Retina (tissue), 1 donor: Measurements from ENCODE around the gene TSPAN10.

Experiments used
- DNase-seq: peaks from one replicate; pipeline ENCODE4 v3.0.0-alpha.2; 2016

Gene TSPAN10

DNA sequence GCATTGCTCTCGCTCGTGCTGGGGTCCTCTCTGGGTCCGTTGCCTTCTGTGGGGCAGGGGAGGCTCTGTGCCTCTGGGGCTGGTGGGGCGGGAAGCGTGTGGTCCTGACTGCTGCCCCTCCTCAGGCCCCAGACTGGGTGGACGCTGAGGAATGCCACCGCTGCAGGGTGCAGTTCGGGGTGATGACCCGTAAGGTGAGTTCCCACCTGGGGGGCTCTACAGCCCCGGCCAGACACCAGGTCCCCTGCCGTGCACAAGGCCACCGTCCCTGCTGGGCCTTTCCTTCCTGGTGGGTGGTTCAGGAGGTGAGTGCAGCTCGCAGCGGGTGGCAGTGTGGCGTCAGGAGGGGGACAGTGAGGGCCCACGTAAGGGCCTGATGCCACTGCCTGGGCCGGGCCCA, 53.6 kb downstream of the TSPAN10 start:
- DNase-seq: no peak

DNA sequence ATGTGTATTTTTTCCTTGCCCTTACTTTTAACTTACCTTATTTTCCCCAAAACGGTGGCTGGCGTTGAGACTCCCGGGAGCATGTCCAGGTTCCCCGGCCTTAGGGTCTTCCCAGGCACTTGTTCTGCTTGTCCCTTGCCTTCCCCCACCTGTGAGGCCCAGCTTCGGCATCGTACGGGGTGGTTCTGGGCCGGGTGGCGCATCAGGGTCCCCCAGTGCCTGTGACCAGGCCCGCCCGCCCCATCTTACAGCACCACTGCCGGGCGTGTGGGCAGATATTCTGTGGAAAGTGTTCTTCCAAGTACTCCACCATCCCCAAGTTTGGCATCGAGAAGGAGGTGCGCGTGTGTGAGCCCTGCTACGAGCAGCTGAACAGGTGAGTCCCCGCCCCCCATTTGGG, 54.2 kb downstream of the TSPAN10 start:
- no peak for DNase-seq

DNA sequence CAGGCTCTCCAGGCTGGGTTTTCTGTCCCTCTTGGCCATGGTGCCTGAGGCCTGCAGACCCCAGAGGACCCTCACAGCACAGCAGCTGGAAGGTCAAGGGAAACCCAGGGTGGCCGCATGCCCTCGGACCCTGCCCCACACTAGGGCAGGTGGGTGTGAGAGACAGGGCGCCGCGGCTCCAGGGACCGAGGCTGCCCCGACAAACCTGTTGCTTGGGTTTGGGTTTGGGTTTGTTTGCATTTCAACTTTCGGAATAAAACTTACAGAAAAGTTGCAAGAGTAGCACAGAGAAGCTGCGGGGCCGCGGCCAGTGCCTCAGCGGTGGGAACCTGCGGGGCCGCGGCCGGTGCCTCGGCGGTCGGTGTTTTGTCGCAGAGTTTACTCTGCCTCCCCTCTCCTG, 54.6 kb downstream of the TSPAN10 start:
- DNase-seq: no peak

DNA sequence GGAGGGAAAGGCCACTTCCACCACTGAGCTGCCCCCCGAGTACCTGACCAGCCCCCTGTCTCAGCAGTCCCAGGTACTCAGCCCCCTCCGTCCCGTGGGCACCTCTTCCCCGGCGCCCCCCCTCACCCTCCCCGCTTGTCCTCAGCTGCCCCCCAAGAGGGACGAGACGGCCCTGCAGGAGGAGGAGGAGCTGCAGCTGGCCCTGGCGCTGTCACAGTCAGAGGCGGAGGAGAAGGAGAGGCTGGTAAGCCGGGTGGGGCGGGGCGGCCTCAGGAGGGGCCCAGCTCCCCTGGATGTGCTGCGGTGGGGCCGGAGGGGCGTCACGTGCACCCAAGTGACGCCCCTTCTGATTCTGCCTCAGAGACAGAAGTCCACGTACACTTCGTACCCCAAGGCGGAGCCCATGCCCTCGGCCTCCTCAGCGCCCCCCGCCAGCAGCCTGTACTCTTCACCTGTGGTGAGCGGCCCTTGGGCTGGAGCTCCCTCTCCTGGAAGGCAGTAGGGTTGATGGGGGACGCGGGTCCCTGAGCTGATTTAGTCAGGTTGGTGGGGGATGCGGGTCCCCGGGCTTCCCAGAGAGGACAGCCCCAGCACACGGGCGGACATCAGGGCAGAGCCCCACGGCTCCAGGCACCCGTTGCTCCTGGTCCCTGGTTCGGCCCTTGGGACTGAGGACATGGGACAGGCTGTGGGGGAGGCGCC, 56.7 kb downstream of the TSPAN10 start:
- DNase-seq: no peak

DNA sequence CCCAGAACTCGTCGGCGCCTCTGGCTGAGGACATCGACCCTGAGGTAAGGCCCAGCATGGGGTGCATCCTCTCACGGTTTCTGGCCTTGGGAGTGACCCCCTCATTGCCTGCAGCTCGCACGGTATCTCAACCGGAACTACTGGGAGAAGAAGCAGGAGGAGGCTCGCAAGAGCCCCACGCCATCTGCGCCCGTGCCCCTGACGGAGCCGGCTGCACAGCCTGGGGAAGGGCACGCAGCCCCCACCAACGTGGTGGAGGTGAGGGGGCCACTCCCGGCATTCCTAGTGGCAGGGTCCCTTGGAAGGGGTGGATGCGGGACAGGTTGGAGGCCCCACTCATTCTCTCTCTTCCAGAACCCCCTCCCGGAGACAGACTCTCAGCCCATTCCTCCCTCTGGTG, 57.8 kb downstream of the TSPAN10 start:
- DNase-seq: no peak

DNA sequence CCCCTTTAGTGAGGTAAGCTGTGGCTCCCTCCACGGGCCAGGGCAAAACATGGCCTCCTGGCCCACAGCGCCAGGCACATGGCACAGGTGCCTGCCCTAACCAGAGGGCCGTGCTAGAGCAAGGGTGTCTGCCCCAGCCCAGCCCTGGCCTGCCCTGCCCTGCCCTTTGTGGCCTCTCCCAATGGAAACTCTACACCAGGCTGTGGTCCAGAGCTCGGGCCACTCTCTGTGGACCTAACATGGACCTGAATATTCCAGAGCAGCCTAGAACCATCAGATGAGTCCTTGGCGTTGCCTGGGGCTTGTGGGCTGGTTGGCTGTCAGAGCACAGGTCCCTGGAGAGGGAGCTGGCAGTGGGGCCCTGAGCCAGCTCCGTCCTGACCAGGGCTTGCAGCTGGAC, 58.2 kb downstream of the TSPAN10 start:
- no peak for DNase-seq

DNA sequence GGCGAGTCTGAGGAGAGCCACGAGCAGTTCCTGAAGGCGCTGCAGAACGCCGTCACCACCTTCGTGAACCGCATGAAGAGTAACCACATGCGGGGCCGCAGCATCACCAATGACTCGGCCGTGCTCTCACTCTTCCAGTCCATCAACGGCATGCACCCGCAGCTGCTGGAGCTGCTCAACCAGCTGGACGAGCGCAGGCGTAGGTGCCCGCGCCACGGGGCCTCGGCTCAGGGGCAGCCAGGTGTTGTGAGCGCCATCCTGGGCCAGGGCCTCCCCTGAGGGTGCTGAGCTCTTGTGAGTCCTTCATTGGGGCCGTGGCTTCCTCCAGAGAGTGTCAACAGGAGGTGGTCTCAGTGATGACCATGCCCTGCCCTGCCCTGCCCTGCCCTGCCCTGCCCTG, 58.8 kb downstream of the TSPAN10 start:
- DNase-seq: no peak

DNA sequence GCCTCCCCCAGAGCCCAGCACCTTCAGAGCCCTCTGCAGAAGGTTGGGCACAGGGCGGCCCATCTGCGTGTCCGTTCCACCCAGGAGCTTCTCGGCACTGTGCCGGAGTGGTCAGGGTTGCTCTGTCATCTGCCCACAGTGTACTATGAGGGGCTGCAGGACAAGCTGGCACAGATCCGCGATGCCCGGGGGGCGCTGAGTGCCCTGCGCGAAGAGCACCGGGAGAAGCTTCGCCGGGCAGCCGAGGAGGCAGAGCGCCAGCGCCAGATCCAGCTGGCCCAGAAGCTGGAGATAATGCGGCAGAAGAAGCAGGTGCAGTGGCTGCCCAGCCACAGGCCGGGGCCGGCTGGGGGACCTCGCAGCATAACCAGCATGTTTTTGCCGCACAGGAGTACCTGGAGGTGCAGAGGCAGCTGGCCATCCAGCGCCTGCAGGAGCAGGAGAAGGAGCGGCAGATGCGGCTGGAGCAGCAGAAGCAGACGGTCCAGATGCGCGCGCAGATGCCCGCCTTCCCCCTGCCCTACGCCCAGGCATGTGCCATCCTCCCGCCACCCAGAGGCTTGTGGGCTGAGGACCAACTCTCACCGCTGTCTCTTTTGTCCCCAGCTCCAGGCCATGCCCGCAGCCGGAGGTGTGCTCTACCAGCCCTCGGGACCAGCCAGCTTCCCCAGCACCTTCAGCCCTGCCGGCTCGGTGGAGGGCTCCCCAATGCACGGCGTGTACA, 59.4 kb downstream of the TSPAN10 start:
- DNase-seq: no peak

DNA sequence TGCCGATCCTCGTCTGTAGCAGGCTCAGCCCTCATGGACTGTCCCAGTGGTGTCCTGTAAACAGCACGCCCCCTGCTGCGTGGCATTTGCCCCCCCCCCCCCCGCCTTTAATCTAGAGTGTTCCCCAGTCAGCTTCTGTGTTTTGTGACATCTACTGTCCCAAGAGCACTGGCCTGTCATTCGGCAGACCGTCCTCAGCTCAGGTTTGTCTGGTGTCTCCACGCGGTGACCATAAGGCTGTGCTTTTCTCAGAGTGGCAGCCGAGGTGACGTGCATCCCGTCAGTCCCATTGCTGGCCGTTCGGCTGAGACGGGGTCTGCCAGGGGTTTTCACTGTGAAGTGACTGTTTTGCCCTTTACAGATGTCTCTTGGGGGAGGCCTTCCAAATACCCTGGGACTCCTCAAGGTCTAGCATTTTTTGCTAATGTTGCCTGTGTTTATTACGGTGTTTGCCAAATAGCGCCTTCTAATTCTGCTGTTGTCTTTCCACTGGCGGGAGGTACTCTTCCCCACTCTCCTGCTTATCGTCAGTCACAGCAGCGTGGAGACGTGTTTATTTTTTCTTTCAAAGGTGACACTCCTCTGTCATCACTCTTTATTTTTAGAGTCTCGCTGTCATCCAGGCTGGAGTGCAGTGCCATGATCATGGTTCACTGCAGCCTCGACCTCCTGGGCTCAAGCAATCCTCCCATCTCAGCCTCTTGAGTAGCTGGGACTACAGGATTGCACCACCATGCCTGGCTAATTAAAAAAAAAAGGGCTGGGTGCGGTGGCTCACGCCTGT, 60.5 kb downstream of the TSPAN10 start:
- DNase-seq: no peak
